SH-SY5Y (cell line): ENCODE measurements around the gene MEIOB.

Source experiments
- GATA2 ChIP-seq: IDR thresholded peaks from 2 replicates; pipeline ENCODE4 v1.6.1; 2011; ENCODE audit warnings: mild to moderate bottlenecking, low read depth, low read length
- GATA3 ChIP-seq: IDR thresholded peaks from 2 replicates; pipeline ENCODE4 v1.6.1; 2011; ENCODE audit warnings: low read depth, mild to moderate bottlenecking, low read length, moderate library complexity

GRCh38 chr16:1788095-1788707, 83.8 kb downstream of the MEIOB start:
- TF ChIP-seq GATA2 (no peak), GATA3 (no peak)
